Astrocyte of the spinal cord (primary cell): Measurements from ENCODE around the gene POLR3H.
A peak's percentile ranks its signal among the peaks of the same experiment; 100 is the strongest.

ENCODE experiments used
- DNase-seq: peaks from one replicate; pipeline ENCODE4 v3.0.0; 2011; ENCODE audit warnings: low read depth, low spot score
- H3K4me3 ChIP-seq: 2 replicates; pipeline ENCODE4 v1.5.1; 2011; ENCODE audit warnings: low read depth, mild to moderate bottlenecking, low read length, moderate library complexity
- in situ Hi-C: cut with HindIII; loops from 2 replicates; pipeline ENCODE4 v1.10.0; 2017; ENCODE audit warnings: low sequenced_read_pairs
- TF ChIP-seq, protein P1 (sequence below): IDR thresholded peaks from 2 replicates; pipeline ENCODE4 v1.5.1; 2012; ENCODE audit warnings: low read depth, mild to moderate bottlenecking, low read length, inconsistent platforms

Gene POLR3H

GRCh38 chr22:41513391-41513790, 30.9 kb downstream of the POLR3H start:
- H3K4me3 ChIP-seq: no peak overlapping the region
- in situ Hi-C loops: no loop called here
- no peak for DNase-seq
- TF ChIP-seq, protein P1, sequence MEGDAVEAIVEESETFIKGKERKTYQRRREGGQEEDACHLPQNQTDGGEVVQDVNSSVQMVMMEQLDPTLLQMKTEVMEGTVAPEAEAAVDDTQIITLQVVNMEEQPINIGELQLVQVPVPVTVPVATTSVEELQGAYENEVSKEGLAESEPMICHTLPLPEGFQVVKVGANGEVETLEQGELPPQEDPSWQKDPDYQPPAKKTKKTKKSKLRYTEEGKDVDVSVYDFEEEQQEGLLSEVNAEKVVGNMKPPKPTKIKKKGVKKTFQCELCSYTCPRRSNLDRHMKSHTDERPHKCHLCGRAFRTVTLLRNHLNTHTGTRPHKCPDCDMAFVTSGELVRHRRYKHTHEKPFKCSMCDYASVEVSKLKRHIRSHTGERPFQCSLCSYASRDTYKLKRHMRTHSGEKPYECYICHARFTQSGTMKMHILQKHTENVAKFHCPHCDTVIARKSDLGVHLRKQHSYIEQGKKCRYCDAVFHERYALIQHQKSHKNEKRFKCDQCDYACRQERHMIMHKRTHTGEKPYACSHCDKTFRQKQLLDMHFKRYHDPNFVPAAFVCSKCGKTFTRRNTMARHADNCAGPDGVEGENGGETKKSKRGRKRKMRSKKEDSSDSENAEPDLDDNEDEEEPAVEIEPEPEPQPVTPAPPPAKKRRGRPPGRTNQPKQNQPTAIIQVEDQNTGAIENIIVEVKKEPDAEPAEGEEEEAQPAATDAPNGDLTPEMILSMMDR: no peak

GRCh38 chr22:41512421-41513194, 31.7 kb downstream of the POLR3H start:
- DNase-seq: peak; percentile 82
- H3K4me3 ChIP-seq: no peak overlapping the region
- TF ChIP-seq, protein P1: no peak
- in situ Hi-C loops: no loop called here

GRCh38 chr22:41511521-41511968, 32.7 kb downstream of the POLR3H start:
- H3K4me3 ChIP-seq: no peak overlapping the region
- TF ChIP-seq, protein P1: no peak
- in situ Hi-C loops: no loop called here
- no peak for DNase-seq

- in situ Hi-C loops: no loop called here
- no peak overlapping the region for H3K4me3 ChIP-seq
- DNase-seq: no peak
- TF ChIP-seq, protein P1: peak; percentile 47
Observed at GRCh38 chr22:41508770-41509170, 35.5 kb downstream of the POLR3H start.

DNA sequence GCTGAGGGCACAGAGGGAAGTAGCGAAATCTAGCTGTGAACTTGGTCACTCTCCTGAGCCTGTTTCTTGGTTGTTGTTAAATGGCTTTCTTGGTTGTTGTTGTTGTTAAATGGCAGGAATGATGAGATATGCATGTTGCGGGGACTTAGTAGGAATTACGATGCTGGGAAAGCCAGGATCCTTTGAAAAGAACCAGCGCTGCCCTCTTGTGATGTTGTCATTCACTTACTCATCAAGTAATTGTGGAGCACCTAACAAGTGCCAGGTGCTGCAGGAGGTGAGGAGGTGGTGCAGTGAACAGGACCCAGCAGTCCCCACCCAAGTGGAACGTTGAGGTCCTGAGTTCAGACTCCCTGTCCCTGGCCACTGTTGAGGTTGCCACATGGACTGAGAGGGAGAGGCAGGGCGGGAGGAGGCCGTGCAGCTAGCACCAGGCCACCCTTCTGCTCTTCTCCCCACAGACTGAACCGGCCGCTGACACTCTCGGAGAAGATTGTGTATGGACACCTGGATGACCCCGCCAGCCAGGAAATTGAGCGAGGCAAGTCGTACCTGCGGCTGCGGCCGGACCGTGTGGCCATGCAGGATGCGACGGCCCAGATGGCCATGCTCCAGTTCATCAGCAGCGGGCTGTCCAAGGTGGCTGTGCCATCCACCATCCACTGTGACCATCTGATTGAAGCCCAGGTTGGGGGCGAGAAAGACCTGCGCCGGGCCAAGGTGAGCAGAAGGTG, 36.8 kb downstream of the POLR3H start:
- in situ Hi-C loops: no loop called here
- no peak overlapping the region for H3K4me3 ChIP-seq
- no peak for DNase-seq
- TF ChIP-seq, protein P1: no peak

- DNase-seq: no peak
- TF ChIP-seq, protein P1: no peak
- in situ Hi-C loops: no loop called here
Observed at GRCh38 chr22:41505511-41506220, 38.6 kb downstream of the POLR3H start.

More at GRCh38 chr22:41505511-41506220, 38.6 kb downstream of the POLR3H start:
- no peak overlapping the region for H3K4me3 ChIP-seq
